Measurements from ENCODE around the gene SENP1. TPM values are rescaled to one million over a fixed set of nuclear protein-coding genes. Genes with fewer than 3 reads are reported as not detected.

Gene SENP1
- total RNA-seq, 2 donors from 2014 or later: 11.4 to 15.8 TPM

DNA sequence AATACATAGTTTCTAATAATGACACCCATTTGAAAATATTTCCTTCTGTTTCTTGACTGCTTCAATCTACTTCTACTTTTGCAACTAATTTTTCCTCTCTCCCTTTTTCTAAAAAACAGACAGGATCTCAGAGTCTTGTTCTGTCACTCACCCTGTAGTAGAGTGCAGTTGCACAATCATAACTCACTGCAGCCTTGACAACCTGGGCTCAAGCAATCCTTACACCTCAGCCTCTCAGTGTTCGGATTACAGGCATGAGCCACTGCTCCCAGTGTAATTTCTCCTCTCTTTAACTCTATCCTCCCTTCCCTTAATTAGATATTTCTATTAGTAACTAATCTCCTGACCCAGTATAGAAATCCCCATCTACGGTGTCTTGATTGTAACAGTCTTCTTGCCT, 45.4 kb downstream of the SENP1 start:
- no peaks in the 10 kb centered on the region for H3K9me3 ChIP-seq
- H3K36me3 ChIP-seq (replicated peaks in 1 of 2; ENCODE audit: insufficient read depth in 1 of 2, low read depth in 2 of 2): peaks cover 6 to 25% of the 10 kb centered on the region in 2 donors
- H3K27ac ChIP-seq: no peak overlapping the region
- H3K4me3 ChIP-seq: no peak overlapping the region
- intact Hi-C loops (cut with DNase I): no loop called here
- no peaks in the 10 kb centered on the region for H3K4me1 ChIP-seq
- no peaks in the 10 kb centered on the region for H3K27me3 ChIP-seq
- DNase-seq (no peak), ATAC-seq (no peak)
- no peak for TF ChIP-seq POLR2A (IDR thresholded peaks at IDR 0.05)
- TF ChIP-seq, protein P1, sequence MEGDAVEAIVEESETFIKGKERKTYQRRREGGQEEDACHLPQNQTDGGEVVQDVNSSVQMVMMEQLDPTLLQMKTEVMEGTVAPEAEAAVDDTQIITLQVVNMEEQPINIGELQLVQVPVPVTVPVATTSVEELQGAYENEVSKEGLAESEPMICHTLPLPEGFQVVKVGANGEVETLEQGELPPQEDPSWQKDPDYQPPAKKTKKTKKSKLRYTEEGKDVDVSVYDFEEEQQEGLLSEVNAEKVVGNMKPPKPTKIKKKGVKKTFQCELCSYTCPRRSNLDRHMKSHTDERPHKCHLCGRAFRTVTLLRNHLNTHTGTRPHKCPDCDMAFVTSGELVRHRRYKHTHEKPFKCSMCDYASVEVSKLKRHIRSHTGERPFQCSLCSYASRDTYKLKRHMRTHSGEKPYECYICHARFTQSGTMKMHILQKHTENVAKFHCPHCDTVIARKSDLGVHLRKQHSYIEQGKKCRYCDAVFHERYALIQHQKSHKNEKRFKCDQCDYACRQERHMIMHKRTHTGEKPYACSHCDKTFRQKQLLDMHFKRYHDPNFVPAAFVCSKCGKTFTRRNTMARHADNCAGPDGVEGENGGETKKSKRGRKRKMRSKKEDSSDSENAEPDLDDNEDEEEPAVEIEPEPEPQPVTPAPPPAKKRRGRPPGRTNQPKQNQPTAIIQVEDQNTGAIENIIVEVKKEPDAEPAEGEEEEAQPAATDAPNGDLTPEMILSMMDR (IDR thresholded peaks at IDR 0.05): no peak
- WGBS, 2 donors: 91 to 100% methylated on average over 2 of the region's 2 CpGs

- no peak for TF ChIP-seq POLR2A (IDR thresholded peaks at IDR 0.05)
- TF ChIP-seq, protein P1 (IDR thresholded peaks at IDR 0.05): no peak
- ATAC-seq: no peak
- intact Hi-C loops (cut with DNase I): no loop called here
Observed at GRCh38 chr12:48058771-48059170, 47.1 kb downstream of the SENP1 start.

DNA sequence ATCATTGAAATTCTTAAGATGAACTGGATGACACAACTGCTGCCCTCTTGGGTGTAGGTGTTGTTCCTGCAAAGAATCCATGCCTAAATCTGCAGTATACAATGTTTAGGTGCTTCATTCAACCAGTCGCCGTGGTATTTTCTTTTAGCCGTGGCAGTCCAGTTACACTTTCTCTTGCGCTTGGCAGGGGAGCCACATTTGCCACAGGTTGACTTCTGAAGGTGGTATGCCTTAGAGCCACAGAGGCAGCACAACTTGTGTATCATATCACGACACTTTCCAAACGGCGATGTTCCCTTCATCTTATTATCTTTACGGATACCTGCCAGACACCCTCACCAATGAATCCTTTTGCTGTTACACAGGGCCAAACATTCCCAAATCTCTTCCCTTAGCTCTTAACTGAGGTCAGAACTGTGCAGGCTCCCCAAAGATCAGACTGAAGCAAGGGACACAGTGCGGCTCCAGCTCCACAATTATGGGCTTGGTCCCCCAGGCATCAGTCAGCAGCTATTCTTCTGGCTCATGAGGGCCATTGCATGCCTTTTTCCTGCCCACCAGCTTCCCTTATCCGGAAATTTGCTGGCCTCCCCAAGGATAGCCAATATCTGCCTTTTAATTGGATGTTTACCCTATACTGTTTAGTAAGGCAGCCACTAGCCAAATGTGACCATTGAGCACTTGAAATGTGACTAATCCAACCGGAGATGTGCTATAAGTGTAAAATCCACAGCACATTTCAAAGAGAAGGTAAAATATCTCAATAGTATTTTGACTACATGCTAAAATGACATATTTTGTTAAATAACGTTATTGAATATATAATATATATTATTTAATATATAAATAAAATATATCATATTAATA, 50.7 kb downstream of the SENP1 start:
- WGBS, 2 donors: 95% methylated on average over 12 of the region's 12 CpGs
- no peak for TF ChIP-seq POLR2A (IDR thresholded peaks at IDR 0.05)
- TF ChIP-seq, protein P1 (IDR thresholded peaks at IDR 0.05): no peak
- H3K36me3 ChIP-seq (replicated peaks in 1 of 2; ENCODE audit: insufficient read depth in 1 of 2, low read depth in 2 of 2): peaks cover 3 to 4% of the 10 kb centered on the region in 2 donors
- H3K9me3 ChIP-seq: no peaks in the 10 kb centered on the region
- DNase-seq (no peak), ATAC-seq (no peak)
- no peaks in the 10 kb centered on the region for H3K27me3 ChIP-seq
- H3K4me3 ChIP-seq: no peak overlapping the region
- intact Hi-C loops (cut with DNase I): no loop called here
- no peak overlapping the region for H3K27ac ChIP-seq
- no peaks in the 10 kb centered on the region for H3K4me1 ChIP-seq

More at GRCh38 chr12:48058771-48059170, 47.1 kb downstream of the SENP1 start:
- no peaks in the 10 kb centered on the region for H3K27me3 ChIP-seq
- no peaks in the 10 kb centered on the region for H3K4me1 ChIP-seq
- H3K4me3 ChIP-seq: no peak overlapping the region
- WGBS, 2 donors: 95 to 99% methylated on average over 5 of the region's 5 CpGs
- no peak for DNase-seq
- no peaks in the 10 kb centered on the region for H3K9me3 ChIP-seq
- no peak overlapping the region for H3K27ac ChIP-seq
- peaks cover 4 to 13% of the 10 kb centered on the region in 2 donors for H3K36me3 ChIP-seq (replicated peaks in 1 of 2; ENCODE audit: insufficient read depth in 1 of 2, low read depth in 2 of 2)

- no peak overlapping the region for H3K27ac ChIP-seq
- no peak for TF ChIP-seq POLR2A (IDR thresholded peaks at IDR 0.05)
- TF ChIP-seq, protein P1 (IDR thresholded peaks at IDR 0.05): no peak
- H3K27me3 ChIP-seq: no peaks in the 10 kb centered on the region
- H3K9me3 ChIP-seq: no peaks in the 10 kb centered on the region
- ATAC-seq (no peak), DNase-seq (no peak)
- H3K4me3 ChIP-seq: no peak overlapping the region
- no peaks in the 10 kb centered on the region for H3K36me3 ChIP-seq (replicated peaks in 1 of 2; ENCODE audit: insufficient read depth in 1 of 2, low read depth in 2 of 2)
- 91 to 96% methylated on average over 4 of the region's 4 CpGs for WGBS, 2 donors
- no peaks in the 10 kb centered on the region for H3K4me1 ChIP-seq
- intact Hi-C loops (cut with DNase I): no loop called here
Observed at GRCh38 chr12:48053883-48054282, 52.0 kb downstream of the SENP1 start.

DNA sequence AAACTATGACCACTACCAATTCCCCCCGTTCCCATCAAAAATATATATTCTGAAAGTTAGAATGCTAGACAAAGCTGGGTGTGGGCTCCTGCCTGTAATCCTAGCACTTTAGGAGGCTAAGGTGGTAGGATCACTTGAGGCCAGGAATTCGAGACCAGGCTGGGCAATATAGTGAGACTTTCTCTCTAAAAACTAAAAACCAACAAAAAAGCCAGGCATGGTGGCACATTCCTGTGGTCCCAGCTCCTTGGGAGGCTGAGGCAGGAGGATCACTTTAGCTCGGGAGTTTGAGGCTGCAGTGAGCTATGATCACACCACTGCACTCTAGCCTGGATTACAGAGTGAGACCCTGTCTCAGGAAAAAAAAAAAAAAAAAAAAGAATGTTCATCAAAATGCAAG, 52.8 kb downstream of the SENP1 start:
- DNase-seq (no peak), ATAC-seq (no peak)
- H3K4me1 ChIP-seq: no peaks in the 10 kb centered on the region
- no peaks in the 10 kb centered on the region for H3K27me3 ChIP-seq
- TF ChIP-seq POLR2A (IDR thresholded peaks at IDR 0.05): no peak
- TF ChIP-seq, protein P1 (IDR thresholded peaks at IDR 0.05): no peak
- 93 to 97% methylated on average over 3 of the region's 3 CpGs for WGBS, 2 donors
- no peak overlapping the region for H3K27ac ChIP-seq
- no peaks in the 10 kb centered on the region for H3K9me3 ChIP-seq
- no peak overlapping the region for H3K4me3 ChIP-seq
- intact Hi-C loops (cut with DNase I): no loop called here
- H3K36me3 ChIP-seq (replicated peaks in 1 of 2; ENCODE audit: insufficient read depth in 1 of 2, low read depth in 2 of 2): no peaks in the 10 kb centered on the region
